SK-N-MC (cell line): ENCODE measurements around the gene PRDM5.

Experiments
- EZH2 ChIP-seq: fragments of 200-600 bp; sonication (generic); IDR thresholded peaks from one replicate; pipeline ENCODE4 v1.6.1; 2017; ENCODE audit warnings: antibody characterized with exemption
- POLR2AphosphoS5 ChIP-seq: IDR thresholded peaks from 2 replicates; pipeline ENCODE4 v1.6.1; 2012; ENCODE audit warnings: mild to moderate bottlenecking, low read depth, low read length, borderline replicate concordance

DNA sequence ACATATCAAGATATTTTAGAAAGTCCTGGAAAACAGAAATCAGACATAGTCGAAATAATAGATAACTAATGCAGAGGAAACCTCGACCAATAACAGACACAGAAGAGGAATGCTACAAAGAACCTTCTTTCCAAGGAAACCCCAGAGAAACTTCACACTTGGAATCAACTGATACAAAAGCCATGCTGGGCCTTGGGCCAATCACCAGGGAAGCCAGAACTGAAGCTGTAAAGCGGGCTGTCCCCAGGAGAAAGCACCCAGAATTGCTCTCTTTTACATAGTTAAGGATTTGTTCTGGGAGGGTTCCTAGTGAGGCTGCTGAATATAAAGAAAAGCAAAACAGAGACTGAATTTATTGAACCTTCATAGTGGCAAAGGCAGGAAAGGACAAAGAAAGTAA, 100.5 kb downstream of the PRDM5 start:
- TF ChIP-seq EZH2 = no peak
- no peak for TF ChIP-seq POLR2AphosphoS5
